ENCODE data around the gene POLR1G.
A peak's percentile ranks its signal among the peaks of the same experiment; 100 is the strongest.
"Not testable (repeated sequence)": the region's sequence is repeated elsewhere in the genome, so short reads cannot be mapped to it uniquely, and the experiment has no call there.

Gene POLR1G

GRCh38 chr19:45423033-45423588, 16.7 kb downstream of the POLR1G start:
- DNase-seq: no peak

GRCh38 chr19:45423589-45424190, 17.2 kb downstream of the POLR1G start, which contains the start of gene ERCC1:
Gene ERCC1 (minus strand): TSS chr19:45423917. CDS start chr19:45423374, 543 bp downstream.
- peak; percentile 97 for DNase-seq

GRCh38 chr19:45424191-45425058, 18.0 kb downstream of the POLR1G start:
- DNase-seq: peak; percentile 99

GRCh38 chr19:45428384-45429231, 22.2 kb downstream of the POLR1G start:
- DNase-seq: peak; percentile 60

- DNase-seq: not testable (repeated sequence)
These were observed 23.5 kb downstream of the POLR1G start for GRCh38 chr19:45429896-45430295.

- DNase-seq: peak; percentile 34
These were observed 24.6 kb downstream of the POLR1G start for GRCh38 chr19:45431008-45431407.

GRCh38 chr19:45432543-45432942, 26.1 kb downstream of the POLR1G start:
- not testable (repeated sequence) for DNase-seq

- no peak for DNase-seq
These were observed 30.9 kb downstream of the POLR1G start for GRCh38 chr19:45437328-45437727.

GRCh38 chr19:45439190-45439568, 32.7 kb downstream of the POLR1G start:
- no peak for DNase-seq

- peak; percentile 87 for DNase-seq
These were observed 33.3 kb downstream of the POLR1G start for GRCh38 chr19:45439569-45440258.

GRCh38 chr19:45440259-45440638, 33.8 kb downstream of the POLR1G start:
- no peak for DNase-seq

- DNase-seq: peak; percentile 27
These were observed 34.6 kb downstream of the POLR1G start for GRCh38 chr19:45440873-45441654.

GRCh38 chr19:45442408-45442777, 35.9 kb downstream of the POLR1G start:
- DNase-seq: no peak

- no peak for DNase-seq
These were observed 36.5 kb downstream of the POLR1G start for GRCh38 chr19:45442778-45443461.

- peak; percentile 93 for DNase-seq
These were observed 37.2 kb downstream of the POLR1G start for GRCh38 chr19:45443462-45444317.

GRCh38 chr19:45444318-45445041, 38.0 kb downstream of the POLR1G start:
- peak; percentile 74 for DNase-seq

GRCh38 chr19:45445139-45445538, 38.7 kb downstream of the POLR1G start:
- DNase-seq: no peak

- peak; percentile 42 for DNase-seq
These were observed 39.9 kb downstream of the POLR1G start for GRCh38 chr19:45446295-45446694.

GRCh38 chr19:45446944-45447343, 40.5 kb downstream of the POLR1G start:
- DNase-seq: no peak

Data from HCEC 1CT (cell line).